Heart left ventricle (tissue), 13 donors: ENCODE data around the gene OR4D1.

Experiments used
- POLR2A ChIP-seq, 2 donors: fragments of 450-650 bp; IDR thresholded peaks; one replicate each; pipeline ENCODE4 v1.6.1; 2017; ENCODE audit warnings: antibody characterized with exemption in 2 of 2, mild to moderate bottlenecking in 2 of 2, moderate library complexity in 2 of 2
- TF ChIP-seq, protein P1 (sequence below), 12 donors: fragments of 200-600 bp; sonication (generic) in 4 of 12; IDR thresholded peaks; one replicate each; pipeline versions ENCODE4 v1.5.0 to v1.8.0; 2018 to 2022; ENCODE audit warnings: antibody characterized with exemption in 12 of 12, mild to moderate bottlenecking in 5 of 12
- donor health status: ischemic (EF 13 %, LVEDD 7.1; RV severe dilation, severe dysfunction).
- donor health status: DM: no; HTN: yes; CAD: no.
- donor health status: DM: no; HTN: no; CAD: no.
- donor health status: ischemic (EF 25% LVEDD 6.9; RV normal size, moderate dysfunction).
- donor health status: ischemic (EF 25% LVEDD 5.7; RV mildly dilated, moderate dysfunction).
- donor health status: ischemic (EF 35%, LVEDD 5.7; RV mildly dilated, moderate dysfunction).
- donor health status: nonischemic (EF 11% LVEDD 7.7; RV severe dilation, severe dysfunction).
- donor health status: DM: yes; HTN: yes; CAD: no.
- donor health status: PGD.
- donor health status: ischemic (EF 29% LVEDD 5.4; RV normal size, mild dysfunction).
- donor health status: nonischemic (EF 23%, LVEDD 6.1; RV moderate dilation, normal function).

DNA sequence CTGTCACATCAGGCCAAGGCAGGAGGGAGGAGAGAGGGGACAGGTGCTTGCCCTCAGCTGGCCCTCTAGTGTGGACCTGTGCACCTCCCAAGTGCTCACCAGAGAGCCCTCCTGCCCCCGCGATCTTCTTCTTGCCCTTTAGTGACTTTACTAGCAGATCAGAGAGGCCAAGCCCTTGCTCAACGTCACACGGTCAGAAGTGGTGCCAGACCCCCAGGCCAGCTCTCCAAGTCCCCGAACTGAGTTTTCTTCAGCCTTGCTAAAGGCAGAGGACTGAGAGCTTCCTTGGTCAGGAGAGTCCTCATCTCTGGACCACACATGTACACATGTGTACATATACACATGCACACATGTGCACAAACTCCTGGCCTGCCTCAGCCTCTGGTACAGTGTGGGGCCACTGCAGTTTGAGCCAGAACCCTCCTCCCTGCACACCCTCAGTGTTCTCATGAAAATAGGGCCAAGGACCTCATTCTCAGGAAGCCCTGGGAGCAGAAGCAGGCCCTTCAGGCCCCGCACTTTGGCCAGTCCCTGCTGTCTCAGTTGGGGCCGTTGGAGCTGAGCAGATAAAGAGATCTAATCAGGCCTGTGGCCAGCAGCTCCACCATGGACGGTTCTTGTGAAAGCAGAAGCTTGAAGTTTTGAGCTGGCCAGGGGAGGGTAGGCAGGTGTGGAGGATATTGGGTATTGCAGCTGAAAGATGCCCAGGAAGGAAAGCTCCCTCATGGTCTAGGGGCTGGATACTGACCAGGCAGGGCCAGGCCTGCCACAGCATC lies 37.0 kb downstream of the OR4D1 start:
- TF ChIP-seq, protein P1, sequence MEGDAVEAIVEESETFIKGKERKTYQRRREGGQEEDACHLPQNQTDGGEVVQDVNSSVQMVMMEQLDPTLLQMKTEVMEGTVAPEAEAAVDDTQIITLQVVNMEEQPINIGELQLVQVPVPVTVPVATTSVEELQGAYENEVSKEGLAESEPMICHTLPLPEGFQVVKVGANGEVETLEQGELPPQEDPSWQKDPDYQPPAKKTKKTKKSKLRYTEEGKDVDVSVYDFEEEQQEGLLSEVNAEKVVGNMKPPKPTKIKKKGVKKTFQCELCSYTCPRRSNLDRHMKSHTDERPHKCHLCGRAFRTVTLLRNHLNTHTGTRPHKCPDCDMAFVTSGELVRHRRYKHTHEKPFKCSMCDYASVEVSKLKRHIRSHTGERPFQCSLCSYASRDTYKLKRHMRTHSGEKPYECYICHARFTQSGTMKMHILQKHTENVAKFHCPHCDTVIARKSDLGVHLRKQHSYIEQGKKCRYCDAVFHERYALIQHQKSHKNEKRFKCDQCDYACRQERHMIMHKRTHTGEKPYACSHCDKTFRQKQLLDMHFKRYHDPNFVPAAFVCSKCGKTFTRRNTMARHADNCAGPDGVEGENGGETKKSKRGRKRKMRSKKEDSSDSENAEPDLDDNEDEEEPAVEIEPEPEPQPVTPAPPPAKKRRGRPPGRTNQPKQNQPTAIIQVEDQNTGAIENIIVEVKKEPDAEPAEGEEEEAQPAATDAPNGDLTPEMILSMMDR (IDR thresholded peaks at IDR 0.05), result no peak
- TF ChIP-seq POLR2A (IDR thresholded peaks at IDR 0.05), result no peak
